ENCODE measurements around the gene TMEM86B. TPM values are rescaled to one million over a fixed set of nuclear protein-coding genes. Genes with fewer than 3 reads are reported as not detected.
"Not testable (repeated sequence)": the region's sequence is repeated elsewhere in the genome, so short reads cannot be mapped to it uniquely, and the experiment has no call there.

The TMEM86B gene
- polyA plus RNA-seq, 1 donor: 2.6 TPM

- no peak for DNase-seq
Observed at GRCh38 chr19:55220525-55220924, 8.0 kb downstream of the TMEM86B start.

- peak; percentile 76 for DNase-seq
Observed at GRCh38 chr19:55216461-55217198, 11.9 kb downstream of the TMEM86B start.

GRCh38 chr19:55213547-55213946 lies 15.0 kb downstream of the TMEM86B start:
- DNase-seq: no peak

- no peak for DNase-seq
Observed at GRCh38 chr19:55212447-55212846, 16.1 kb downstream of the TMEM86B start.

GRCh38 chr19:55209693-55210472 lies 18.7 kb downstream of the TMEM86B start:
- DNase-seq: no peak

- no peak for DNase-seq
Observed at GRCh38 chr19:55208880-55209692, 19.5 kb downstream of the TMEM86B start, which contains the start of gene PTPRH. TSS of gene PTPRH (minus strand) at chr19:55209501. CDS start at chr19:55209433, 68 bp downstream.

GRCh38 chr19:55206664-55207500 lies 21.7 kb downstream of the TMEM86B start:
- DNase-seq: peak; percentile 43

- not testable (repeated sequence) for DNase-seq
Observed at GRCh38 chr19:55202199-55202598, 26.4 kb downstream of the TMEM86B start.

- no peak for DNase-seq
Observed at GRCh38 chr19:55199620-55200204, 28.9 kb downstream of the TMEM86B start.

GRCh38 chr19:55198651-55199050 lies 29.9 kb downstream of the TMEM86B start:
- DNase-seq: no peak

- DNase-seq: no peak
Observed at GRCh38 chr19:55197528-55197927, 31.0 kb downstream of the TMEM86B start.

GRCh38 chr19:55196803-55197202 lies 31.8 kb downstream of the TMEM86B start:
- DNase-seq: no peak

GRCh38 chr19:55193481-55193880 lies 35.1 kb downstream of the TMEM86B start:
- DNase-seq: no peak

- DNase-seq: no peak
Observed at GRCh38 chr19:55189403-55189835, 39.1 kb downstream of the TMEM86B start.

GRCh38 chr19:55188625-55189024 lies 39.9 kb downstream of the TMEM86B start:
- no peak for DNase-seq

- DNase-seq: no peak
Observed at GRCh38 chr19:55186080-55186479, 42.5 kb downstream of the TMEM86B start.

- no peak for DNase-seq
Observed at GRCh38 chr19:55181740-55182139, 46.8 kb downstream of the TMEM86B start.

GRCh38 chr19:55179606-55180484 lies 48.7 kb downstream of the TMEM86B start, which contains the start of gene SYT5:
TSS of gene SYT5 (minus strand) at chr19:55180289. CDS start at chr19:55179041, 1,248 bp downstream.
- no peak for DNase-seq

GRCh38 chr19:55178781-55179599 lies 49.6 kb downstream of the TMEM86B start:
- DNase-seq: peak; percentile 48
